A204.1 (cell line): Measurements from ENCODE around the gene FAM170B.

Source experiments
- FAIRE-seq: peaks from 2 replicates; lab custom pipeline; 2012; peaks lifted over from hg19 to GRCh38; lab: Jason Lieb, UNC

FAM170B gene

GRCh38 chr10:49133706-49134248, at the start of gene FAM170B:
TSS of gene FAM170B (minus strand) at chr10:49134021. CDS start at chr10:49133918, 103 bp downstream.
- FAIRE-seq: no peak

GRCh38 chr10:49182776-49183175, 49.0 kb upstream of the FAM170B start:
- FAIRE-seq: no peak

GRCh38 chr10:49180444-49180860, 46.6 kb upstream of the FAM170B start:
- FAIRE-seq: no peak

- FAIRE-seq: no peak
Observed at GRCh38 chr10:49179699-49180443, 46.0 kb upstream of the FAM170B start.

GRCh38 chr10:49178489-49179471, 45.0 kb upstream of the FAM170B start:
- FAIRE-seq: no peak

GRCh38 chr10:49177391-49178355, 43.9 kb upstream of the FAM170B start:
- no peak for FAIRE-seq

GRCh38 chr10:49176310-49177268, 42.8 kb upstream of the FAM170B start:
- FAIRE-seq: no peak

- FAIRE-seq: no peak
Observed at GRCh38 chr10:49175587-49176309, 41.9 kb upstream of the FAM170B start.

- FAIRE-seq: no peak
Observed at GRCh38 chr10:49174926-49175500, 41.2 kb upstream of the FAM170B start.

- no peak for FAIRE-seq
Observed at GRCh38 chr10:49174261-49174925, 40.6 kb upstream of the FAM170B start.

GRCh38 chr10:49173853-49174252, 40.0 kb upstream of the FAM170B start:
- no peak for FAIRE-seq

- FAIRE-seq: no peak
Observed at GRCh38 chr10:49173201-49173772, 39.5 kb upstream of the FAM170B start.

- no peak for FAIRE-seq
Observed at GRCh38 chr10:49172777-49173132, 38.9 kb upstream of the FAM170B start.

GRCh38 chr10:49172061-49172776, 38.4 kb upstream of the FAM170B start:
- no peak for FAIRE-seq

- FAIRE-seq: no peak
Observed at GRCh38 chr10:49171326-49172060, 37.7 kb upstream of the FAM170B start.

- FAIRE-seq: no peak
Observed at GRCh38 chr10:49170632-49171325, 37.0 kb upstream of the FAM170B start.

- FAIRE-seq: no peak
Observed at GRCh38 chr10:49169776-49170175, 36.0 kb upstream of the FAM170B start.
